ENCODE results near the gene TTC7B.
"Not testable (repeated sequence)": the region's sequence is repeated elsewhere in the genome, so short reads cannot be mapped to it uniquely, and the experiment has no call there.

TTC7B gene

GRCh38 chr14:90829677-90830076, 13.4 kb upstream of the TTC7B start:
- DNase-seq, result no peak

- no peak for DNase-seq
Measured at GRCh38 chr14:90828642-90829487, 12.6 kb upstream of the TTC7B start.

- peak; percentile 79 to 90 for DNase-seq
Measured at GRCh38 chr14:90827919-90828610, 11.8 kb upstream of the TTC7B start.

GRCh38 chr14:90823542-90823941, 7.3 kb upstream of the TTC7B start:
- not testable (repeated sequence) for DNase-seq

GRCh38 chr14:90820958-90821357, 4.7 kb upstream of the TTC7B start:
- DNase-seq, result no peak

GRCh38 chr14:90819734-90820393, 3.6 kb upstream of the TTC7B start:
- DNase-seq, result no peak

GRCh38 chr14:90818715-90819114, 2.5 kb upstream of the TTC7B start:
- DNase-seq, result no peak

- DNase-seq, result no peak
Measured at GRCh38 chr14:90816681-90817436, 629 bp upstream of the TTC7B start.

- DNase-seq, result no peak
Measured at GRCh38 chr14:90815572-90815821, 733 bp downstream of the TTC7B start.

GRCh38 chr14:90814806-90815571, 1.2 kb downstream of the TTC7B start:
- DNase-seq, result no peak

GRCh38 chr14:90813442-90813841, 2.8 kb downstream of the TTC7B start:
- DNase-seq, result no peak

GRCh38 chr14:90812109-90812508, 4.1 kb downstream of the TTC7B start:
- no peak for DNase-seq

GRCh38 chr14:90811641-90812040, 4.6 kb downstream of the TTC7B start:
- no peak for DNase-seq

GRCh38 chr14:90810806-90811205, 5.4 kb downstream of the TTC7B start:
- no peak for DNase-seq

GRCh38 chr14:90809530-90810312, 6.5 kb downstream of the TTC7B start:
- DNase-seq, result no peak

GRCh38 chr14:90808759-90809529, 7.3 kb downstream of the TTC7B start:
- no peak for DNase-seq

- DNase-seq, result no peak
Measured at GRCh38 chr14:90807060-90807459, 9.2 kb downstream of the TTC7B start.

GRCh38 chr14:90805662-90806540, 10.3 kb downstream of the TTC7B start:
- DNase-seq, result no peak

GRCh38 chr14:90805084-90805391, 11.2 kb downstream of the TTC7B start:
- DNase-seq, result no peak

Measured in NCI-H1930 (cell line).